HG02642 (cell line): ENCODE results near the gene C7orf33.
"Not testable (repeated sequence)": the region's sequence is repeated elsewhere in the genome, so short reads cannot be mapped to it uniquely, and the experiment has no call there.

Experiments used
- ATAC-seq: cut with Tn5 transposase; IDR thresholded peaks from one replicate; pipeline ENCODE4 v1.9.1; 2021; ENCODE audit warnings: mild to moderate bottlenecking; ENCODE audit not compliant: unreplicated experiment, poor library complexity

C7orf33 gene

GRCh38 chr7:148579366-148579765 is 11.2 kb upstream of the C7orf33 start:
- no peak for ATAC-seq

GRCh38 chr7:148580446-148580845 is 10.1 kb upstream of the C7orf33 start:
- ATAC-seq = no peak

GRCh38 chr7:148581624-148582023 is 8.9 kb upstream of the C7orf33 start:
- no peak for ATAC-seq

DNA sequence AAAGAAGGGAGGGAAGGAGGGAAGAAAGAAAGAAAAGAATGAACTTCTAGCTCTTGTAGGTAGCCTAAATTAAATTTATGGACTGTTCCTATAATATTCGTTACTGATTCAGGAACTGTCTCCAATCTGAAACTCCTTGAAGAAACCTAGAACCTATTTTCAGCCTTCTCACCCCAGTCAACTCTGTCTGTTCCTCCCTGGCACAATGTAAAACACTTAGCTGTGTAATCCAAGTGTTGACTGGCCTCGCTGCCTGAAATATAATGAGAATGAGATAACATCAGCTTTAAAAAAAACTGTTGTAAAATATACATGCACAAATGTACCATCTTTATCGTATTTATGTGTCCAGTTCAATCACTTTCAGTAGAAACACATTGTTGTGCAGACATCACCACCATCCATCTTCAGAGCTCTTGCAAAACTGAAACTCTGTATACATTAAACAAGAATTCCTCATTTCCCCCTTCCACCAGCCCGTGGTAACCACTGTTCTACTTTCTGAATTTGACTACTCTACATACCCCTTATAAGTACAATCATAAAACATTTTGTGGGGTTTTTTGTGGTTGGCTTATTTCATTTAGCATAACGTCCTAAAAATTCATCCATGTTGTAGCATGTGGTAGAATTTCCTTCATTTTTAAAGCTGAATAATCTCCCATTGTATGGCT is 6.3 kb upstream of the C7orf33 start:
- ATAC-seq = peak; percentile 91

DNA sequence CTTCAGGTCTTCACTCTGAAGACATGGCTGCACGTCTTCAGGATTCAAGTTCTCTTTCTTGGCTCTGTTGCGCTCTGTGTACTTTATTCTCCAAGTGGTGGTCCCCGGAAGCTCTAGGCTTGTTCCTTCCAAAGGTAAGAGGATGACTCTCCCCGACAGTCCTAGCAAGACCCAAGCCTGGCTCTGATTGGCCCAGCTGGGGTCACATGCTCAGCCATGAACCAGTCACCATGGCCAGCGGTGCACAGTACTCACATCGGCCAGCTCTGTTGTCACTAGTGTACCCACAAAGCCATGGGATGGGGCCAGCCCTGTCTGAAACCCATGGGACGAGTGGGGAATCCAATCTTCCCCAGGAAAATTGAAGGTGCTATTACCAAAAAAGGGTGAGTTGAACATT is 5.2 kb upstream of the C7orf33 start:
- no peak for ATAC-seq

DNA sequence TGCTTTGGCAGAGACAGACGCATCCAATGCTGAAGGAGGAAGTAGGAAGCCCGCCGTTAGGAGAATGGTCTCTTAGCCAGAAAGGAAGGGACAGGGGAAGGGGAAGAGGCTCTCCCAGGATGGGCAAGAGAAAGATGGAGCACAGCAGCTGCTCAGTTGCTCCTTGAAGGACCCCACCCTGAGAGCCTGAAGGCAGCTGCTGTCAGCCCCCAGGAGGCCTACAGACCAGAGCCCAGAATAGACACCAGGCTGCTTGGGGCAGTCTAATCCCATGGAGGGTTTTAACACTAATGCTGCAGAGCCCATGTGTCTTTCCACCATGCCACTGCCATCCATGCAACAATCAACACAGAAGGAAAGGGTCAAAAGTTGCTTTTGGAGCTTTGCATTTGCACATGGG is 3.5 kb upstream of the C7orf33 start:
- no peak for ATAC-seq

DNA sequence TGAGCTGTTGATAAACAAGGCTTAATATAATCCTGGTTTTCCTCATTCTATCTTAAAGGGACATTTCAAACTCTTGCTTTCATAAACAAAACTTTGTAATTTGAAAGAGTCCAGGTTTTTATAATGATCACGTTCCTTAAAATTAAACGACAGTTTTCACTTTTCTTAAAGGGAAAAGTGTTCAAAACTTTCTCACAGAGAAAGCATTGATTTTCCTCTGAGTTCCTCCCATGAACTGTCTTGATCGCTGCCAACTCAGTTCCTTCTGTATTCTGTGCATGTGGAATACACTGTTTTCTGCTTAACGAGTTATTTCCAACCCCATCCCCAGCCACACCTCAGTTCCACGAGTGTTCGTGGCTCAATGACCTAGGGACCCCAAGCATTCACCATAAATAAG is 2.4 kb upstream of the C7orf33 start:
- ATAC-seq = no peak

DNA sequence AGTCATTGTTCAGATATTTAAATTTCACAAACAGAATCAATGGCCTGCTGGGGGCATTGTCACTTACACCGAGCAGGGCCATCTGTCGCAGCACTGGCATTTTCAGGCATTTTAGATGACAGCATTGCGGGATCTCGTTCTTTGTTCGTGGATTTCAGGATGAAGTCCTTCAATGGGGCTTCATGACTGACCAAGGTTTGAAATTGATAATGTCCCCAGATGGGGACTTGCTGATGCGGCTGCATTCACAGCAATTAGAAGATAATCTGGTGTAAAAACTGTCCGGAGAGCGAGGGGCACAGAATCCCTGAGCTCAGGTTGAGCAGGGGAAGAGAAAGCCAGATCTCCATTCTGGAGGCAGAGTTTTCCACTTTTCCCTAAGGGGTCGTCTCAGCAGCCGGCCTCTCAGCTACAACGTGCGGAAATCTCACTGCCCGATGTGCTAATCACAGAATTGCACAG is 1.9 kb upstream of the C7orf33 start:
- no peak for ATAC-seq

DNA sequence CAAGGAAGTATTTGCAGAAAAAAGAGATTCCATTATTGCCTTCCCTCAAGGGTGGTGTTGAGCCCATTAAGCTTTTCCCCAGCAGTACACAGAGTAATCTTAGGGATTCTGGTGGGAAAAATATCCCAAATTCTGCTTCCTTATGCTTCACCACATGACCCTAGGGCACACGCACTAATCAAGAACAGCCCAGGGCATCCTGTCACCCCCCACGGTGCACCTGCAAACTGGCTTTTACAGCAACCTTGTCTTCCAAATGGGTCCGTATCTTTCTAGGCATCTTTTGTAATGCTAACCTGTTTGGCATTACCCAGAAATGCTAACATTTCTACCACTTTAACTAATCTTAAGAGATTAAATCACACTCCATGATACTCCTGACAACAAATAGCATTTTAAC is 926 bp upstream of the C7orf33 start:
- no peak for ATAC-seq

DNA sequence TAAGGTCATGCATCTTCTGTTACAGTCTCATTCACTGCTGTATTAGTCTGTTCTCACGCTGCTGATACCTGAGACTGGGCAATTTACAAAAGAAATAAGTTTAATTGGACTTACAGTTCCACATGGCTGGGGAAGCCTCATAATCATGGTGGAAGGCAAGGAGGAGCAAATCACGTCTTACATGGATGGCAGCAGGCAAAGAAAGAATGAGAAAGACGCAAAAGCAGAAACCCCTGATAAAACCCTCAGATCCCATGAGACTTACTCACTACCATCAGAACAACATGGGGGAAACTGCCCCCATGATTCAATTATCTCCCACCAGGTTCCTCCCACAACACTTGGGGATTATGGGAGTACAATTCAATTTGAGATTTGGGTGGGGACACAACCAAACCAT is 5.8 kb downstream of the C7orf33 start:
- not testable (repeated sequence) for ATAC-seq

DNA sequence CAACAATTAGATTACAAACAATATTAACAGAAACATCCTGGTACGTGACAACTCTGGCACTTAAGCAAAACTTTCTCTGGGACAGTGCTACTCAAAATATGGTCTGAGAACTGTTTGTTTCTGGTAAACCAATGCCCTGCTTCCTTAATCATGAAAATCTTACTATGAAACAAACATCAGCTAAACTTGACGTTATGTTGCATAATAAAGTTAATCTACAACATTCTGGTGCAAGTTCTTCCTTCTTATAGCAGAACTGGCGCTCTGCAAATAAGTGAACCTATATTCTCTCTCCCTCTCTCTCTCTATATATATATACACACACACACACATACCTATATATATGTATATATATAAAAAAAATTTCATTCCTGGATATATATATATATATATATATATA is 7.8 kb downstream of the C7orf33 start:
- ATAC-seq = no peak

- ATAC-seq = no peak
Observed at GRCh38 chr7:148605350-148605749, 14.8 kb downstream of the C7orf33 start.

DNA sequence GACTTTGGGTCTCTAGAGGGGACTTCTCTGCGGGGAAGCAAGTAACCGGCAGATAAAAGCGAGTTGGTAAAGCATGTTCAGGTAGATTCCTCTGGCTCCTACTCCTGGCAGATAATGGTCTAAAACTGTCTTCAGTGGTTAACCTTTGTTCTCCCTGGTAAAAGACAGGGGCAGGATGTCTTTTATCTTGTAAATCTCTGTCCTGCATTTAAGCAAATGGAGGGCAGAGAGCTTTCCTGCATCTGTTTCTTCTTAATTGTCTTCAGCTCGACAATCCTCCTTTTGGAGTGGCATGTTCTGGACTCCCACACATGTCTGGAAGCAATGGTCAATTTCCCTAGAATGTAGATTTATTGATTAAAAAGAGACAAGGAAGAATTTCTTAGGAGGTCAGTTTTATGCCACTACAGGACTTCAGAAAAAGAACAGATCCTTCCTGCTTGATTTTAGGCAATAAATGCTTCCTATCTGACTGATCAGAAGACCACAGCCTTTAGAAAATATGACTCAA is 16.6 kb downstream of the C7orf33 start:
- no peak for ATAC-seq

GRCh38 chr7:148609045-148609725 is 18.6 kb downstream of the C7orf33 start:
- no peak for ATAC-seq

DNA sequence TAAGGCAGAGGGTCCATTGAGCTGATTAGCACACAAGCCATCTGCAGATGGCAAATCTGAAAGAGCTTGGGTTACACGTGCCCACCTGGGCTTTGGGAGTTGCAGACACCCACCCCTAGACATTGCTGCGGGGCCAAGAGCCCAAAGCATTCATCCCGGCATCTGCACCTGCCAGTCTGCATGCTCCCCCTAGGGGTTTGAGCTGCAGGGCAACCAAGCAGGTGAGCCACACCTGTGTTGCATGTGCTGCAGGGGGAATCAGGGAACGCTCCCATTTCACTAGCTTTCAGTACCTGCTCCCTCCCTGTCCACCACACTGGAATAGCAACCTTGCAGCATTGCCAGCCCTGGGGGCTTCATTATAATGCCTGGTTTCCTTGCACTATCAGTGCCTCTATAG is 21.1 kb downstream of the C7orf33 start:
- no peak for ATAC-seq

DNA sequence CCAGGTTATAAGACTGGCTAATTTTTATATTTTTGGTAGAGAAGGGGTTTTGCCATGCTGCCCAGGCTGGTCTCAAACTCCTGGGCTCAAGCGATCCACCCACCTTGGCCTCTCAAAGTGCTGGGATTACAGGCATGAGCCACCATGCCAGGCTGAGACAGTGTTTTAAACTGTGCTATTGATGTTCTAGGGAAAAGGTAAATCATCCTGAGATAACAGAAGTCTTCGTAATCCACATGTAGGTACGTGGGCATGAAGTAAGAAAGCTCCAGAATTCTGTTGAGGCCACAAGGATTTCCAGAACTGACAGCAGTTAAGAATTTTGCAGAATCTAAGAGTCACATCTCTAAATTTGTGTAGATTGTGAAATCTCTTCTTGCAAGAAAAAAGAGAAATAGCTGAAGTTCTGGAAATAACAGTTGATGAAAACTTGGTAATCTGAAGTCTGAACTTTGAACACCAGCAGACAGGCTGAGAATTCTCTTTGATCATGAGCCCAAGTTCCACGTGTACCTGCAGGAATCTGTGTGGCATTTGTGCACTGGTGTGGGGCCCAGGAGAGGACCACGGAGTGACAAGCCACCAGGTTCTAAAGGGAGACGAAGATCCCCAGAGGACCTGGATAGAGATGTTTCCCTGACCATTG is 24.6 kb downstream of the C7orf33 start:
- ATAC-seq = no peak

DNA sequence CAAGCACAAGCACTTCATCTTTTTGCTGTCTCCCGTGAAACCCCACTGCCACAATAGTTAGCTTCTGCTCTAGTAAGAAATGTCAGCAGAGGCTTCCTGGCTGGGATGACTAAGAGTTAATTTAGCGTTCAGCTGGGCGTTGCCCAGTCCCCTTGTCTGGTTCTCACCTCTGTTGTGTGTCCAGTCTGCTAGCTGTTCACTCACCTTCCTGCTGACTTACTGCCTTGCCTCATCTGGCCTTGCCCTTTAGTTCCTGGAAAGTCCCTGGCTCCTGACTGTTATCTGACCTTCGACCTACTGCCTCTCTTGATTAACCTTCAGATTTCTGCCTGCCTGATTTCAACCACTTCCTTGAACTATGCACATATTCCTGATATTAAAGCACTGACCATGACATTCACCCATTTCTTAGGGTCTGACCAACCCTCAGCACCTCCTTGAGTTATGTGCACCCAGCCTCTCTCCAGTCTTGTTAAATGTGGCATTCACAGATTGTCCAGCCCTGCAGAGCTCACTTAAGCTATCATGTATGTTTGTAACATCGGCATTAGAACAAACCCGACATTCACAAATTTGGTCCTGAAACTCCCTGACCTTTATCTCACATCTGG is 30.3 kb downstream of the C7orf33 start:
- no peak for ATAC-seq

- no peak for ATAC-seq
Observed at GRCh38 chr7:148621563-148621962, 31.0 kb downstream of the C7orf33 start.

DNA sequence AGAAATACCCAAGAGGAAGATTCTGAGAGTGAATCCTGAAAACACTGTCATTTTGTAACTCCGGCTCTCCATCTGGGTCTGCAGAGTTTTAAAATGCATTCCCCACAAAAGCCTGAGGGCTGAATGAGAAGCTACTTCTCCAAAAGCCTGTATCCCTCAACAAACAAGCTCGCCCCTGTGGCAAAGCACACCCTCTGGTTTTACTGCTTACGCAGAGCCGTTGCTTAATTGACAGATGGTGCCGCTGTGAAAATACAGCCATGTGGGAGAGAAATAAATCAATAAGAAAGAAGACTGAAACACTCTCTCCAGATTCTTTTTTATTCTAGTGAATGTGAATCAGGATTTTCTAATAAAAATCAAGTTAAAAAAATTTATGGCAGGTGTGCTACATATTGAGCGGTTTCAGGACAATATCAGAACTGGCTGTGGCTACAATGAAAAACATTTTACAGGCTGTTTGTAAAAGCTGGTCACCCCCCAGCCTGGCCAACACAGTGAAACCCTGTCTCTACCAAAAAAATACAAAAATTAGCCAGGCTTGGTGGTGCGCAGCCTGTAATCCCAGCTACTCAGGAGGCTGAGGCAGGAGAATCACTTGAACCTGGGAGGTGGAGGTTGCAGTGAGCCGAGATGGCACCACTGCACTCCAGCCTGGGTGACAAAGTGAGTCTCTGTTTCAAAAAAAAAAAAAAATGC is 32.5 kb downstream of the C7orf33 start:
- no peak for ATAC-seq

DNA sequence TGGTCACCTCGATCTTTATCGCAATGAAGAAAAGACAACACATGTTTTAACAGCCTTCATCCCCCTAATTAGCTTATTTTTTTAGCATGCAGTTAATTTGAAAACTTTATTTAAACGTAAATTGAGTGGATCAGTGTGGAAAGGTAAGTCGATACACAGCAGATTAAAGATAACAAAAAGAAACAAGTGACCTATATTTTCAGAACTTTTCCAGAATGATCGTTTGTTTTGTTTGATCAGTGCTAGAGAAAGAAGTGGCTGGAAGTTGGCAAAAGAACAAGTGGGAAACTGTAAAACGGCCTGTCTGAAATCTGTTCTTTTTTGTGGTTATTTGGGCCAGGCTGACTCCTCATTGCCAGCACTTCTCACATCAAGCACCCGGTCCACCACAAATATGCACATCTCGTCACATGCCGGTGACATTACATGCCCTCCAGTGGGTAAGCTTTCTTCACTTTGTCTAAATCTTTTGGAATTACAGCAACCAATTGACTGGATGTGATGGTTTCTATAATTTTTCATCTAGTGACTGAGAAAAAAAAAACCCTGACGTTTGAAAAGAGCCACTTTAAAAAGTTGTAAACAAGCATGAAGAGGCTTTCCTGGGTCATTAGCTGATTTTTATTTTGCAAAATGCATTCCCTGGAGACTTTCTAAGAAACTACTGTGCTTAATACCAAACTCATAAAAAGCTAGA is 33.2 kb downstream of the C7orf33 start:
- ATAC-seq = no peak
